WTC11 (cell line): ENCODE results near the gene IGFN1. TPM values are rescaled to one million over a fixed set of nuclear protein-coding genes. Genes with fewer than 3 reads are reported as not detected.

Experiments
- ATAC-seq: fragments of 200-7000 bp; cut with Tn5 transposase; 2 replicates; pipeline ENCODE4 v1.10.0; 2021; ENCODE audit warnings: mild to moderate bottlenecking, moderate library complexity
- CTCF ChIA-PET: fragments of 300-600 bp; sonication (Branson Sonifier 250); formaldehyde crosslinking; loops from one replicate; lab custom pipeline; 2021; ENCODE audit warnings: antibody characterized with exemption; lab: Charles Lee
- POLR2A ChIA-PET: fragments of 350-600 bp; sonication (Branson Sonifier 250); formaldehyde crosslinking; loops from one replicate; lab custom pipeline; 2021; ENCODE audit warnings: antibody characterized with exemption; lab: Charles Lee
- DNase-seq: peaks from one replicate; pipeline ENCODE4 v3.0.0; 2021; ENCODE audit warnings: low spot score
- H3K27ac Mint-ChIP-seq: 2 replicates; pipeline ENCODE4 v1.8.0; 2021; ENCODE audit warnings: mixed read lengths
- H3K27me3 Mint-ChIP-seq: 2 replicates; pipeline ENCODE4 v1.8.0; 2021; ENCODE audit warnings: low read depth, mild to moderate bottlenecking, moderate library complexity, mixed read lengths
- H3K36me3 Mint-ChIP-seq: 2 replicates; pipeline ENCODE4 v1.8.0; 2021; ENCODE audit warnings: mixed read lengths
- H3K4me1 Mint-ChIP-seq: 2 replicates; pipeline ENCODE4 v1.8.0; 2022; ENCODE audit warnings: mixed read lengths
- H3K4me3 Mint-ChIP-seq: 2 replicates; pipeline ENCODE4 v1.8.0; 2021; ENCODE audit warnings: mild to moderate bottlenecking, moderate library complexity, mixed read lengths
- H3K9me3 Mint-ChIP-seq: 2 replicates; pipeline ENCODE4 v1.8.0; 2021; ENCODE audit warnings: mixed read lengths
- ATF3 ChIP-seq: sonication (generic); formaldehyde crosslinking; conservative IDR thresholded peaks from 2 replicates; pipeline ENCODE4 v1.8.1; 2022; ENCODE audit warnings: mild to moderate bottlenecking, missing genetic modification reagents
- CREM ChIP-seq: sonication (generic); formaldehyde crosslinking; IDR thresholded peaks from 2 replicates; pipeline ENCODE4 v1.8.1; 2022; ENCODE audit warnings: mild to moderate bottlenecking, missing genetic modification reagents, moderate library complexity
- ETV6 ChIP-seq: sonication (generic); formaldehyde crosslinking; IDR thresholded peaks from 2 replicates; pipeline ENCODE4 v1.8.1; 2022; ENCODE audit warnings: mild to moderate bottlenecking, missing genetic modification reagents
- GRHL2 ChIP-seq: fragments of 250-450 bp; sonication (Bioruptor Pico); IDR thresholded peaks from 2 replicates; pipeline ENCODE4 v1.8.0; 2022; ENCODE audit warnings: mild to moderate bottlenecking, moderate library complexity; ENCODE audit not compliant: insufficient replicate concordance, severe bottlenecking
- GTF2I ChIP-seq: fragments of 250-450 bp; sonication (Bioruptor Pico); conservative IDR thresholded peaks from 2 replicates; pipeline ENCODE4 v1.4.0; 2021; ENCODE audit warnings: mild to moderate bottlenecking
- MYBL2 ChIP-seq: sonication (generic); formaldehyde crosslinking; IDR thresholded peaks from 2 replicates; pipeline ENCODE4 v1.8.1; 2023; ENCODE audit warnings: mild to moderate bottlenecking, moderate library complexity, missing genetic modification reagents
- NFE2L1 ChIP-seq: sonication (generic); formaldehyde crosslinking; IDR thresholded peaks from 2 replicates; pipeline ENCODE4 v1.8.1; 2023; ENCODE audit warnings: missing genetic modification reagents
- NR2C2 ChIP-seq: sonication (generic); formaldehyde crosslinking; IDR thresholded peaks from 2 replicates; pipeline ENCODE4 v1.8.0; 2022; ENCODE audit warnings: mild to moderate bottlenecking, missing genetic modification reagents
- RORB ChIP-seq: fragments of 250-450 bp; sonication (Bioruptor Pico); IDR thresholded peaks from 2 replicates; pipeline ENCODE4 v1.9.0; 2021; ENCODE audit warnings: mild to moderate bottlenecking
- SMAD4 ChIP-seq: sonication (generic); formaldehyde crosslinking; IDR thresholded peaks from 2 replicates; pipeline ENCODE4 v1.8.0; 2022; ENCODE audit warnings: mild to moderate bottlenecking, missing genetic modification reagents
- SOX15 ChIP-seq: fragments of 250-450 bp; sonication (Bioruptor Pico); IDR thresholded peaks from 2 replicates; pipeline ENCODE4 v1.9.0; 2021; ENCODE audit warnings: mild to moderate bottlenecking
- ZBTB43 ChIP-seq: sonication (generic); formaldehyde crosslinking; IDR thresholded peaks from 2 replicates; pipeline ENCODE4 v1.8.1; 2023; ENCODE audit warnings: mild to moderate bottlenecking, missing genetic modification reagents
- ZNF232 ChIP-seq: sonication (generic); formaldehyde crosslinking; IDR thresholded peaks from 2 replicates; pipeline ENCODE4 v1.8.0; 2022; ENCODE audit warnings: mild to moderate bottlenecking, missing genetic modification reagents
- ZNF425 ChIP-seq: fragments of 250-450 bp; sonication (Bioruptor Pico); conservative IDR thresholded peaks from 2 replicates; pipeline ENCODE4 v1.9.0; 2021; ENCODE audit warnings: mild to moderate bottlenecking
- ZNF671 ChIP-seq: fragments of 250-450 bp; sonication (Bioruptor Pico); IDR thresholded peaks from 2 replicates; pipeline ENCODE4 v1.8.0; 2021; ENCODE audit warnings: mild to moderate bottlenecking
- total RNA-seq: library from RNA; stranded (reverse); gene quantifications from 3 replicates; pipeline ENCODE4 v1.2.3, GENCODE V29; 2021
- TF ChIP-seq, protein P1 (sequence below): fragments of 250-450 bp; sonication (Bioruptor Pico); IDR thresholded peaks from 2 replicates; pipeline ENCODE4 v1.9.0; 2021; ENCODE audit warnings: mild to moderate bottlenecking
- TF ChIP-seq, protein P2 (sequence below): sonication (generic); formaldehyde crosslinking; IDR thresholded peaks from 2 replicates; pipeline ENCODE4 v1.8.0; 2023; ENCODE audit warnings: missing genetic modification reagents, mild to moderate bottlenecking, borderline replicate concordance
- TF ChIP-seq, protein P3 (sequence below): sonication (generic); formaldehyde crosslinking; IDR thresholded peaks from 2 replicates; pipeline ENCODE4 v1.8.0; 2023; ENCODE audit warnings: missing genetic modification reagents

IGFN1 gene
- total RNA-seq, 1 experiment from 2014 or later, result 0.11 TPM

- H3K36me3 Mint-ChIP-seq, result no peaks in the 10 kb centered on the region
- 0 out of 2 replicates have a peak, but pooled peaks cover 1% of the 10 kb centered on the region for H3K4me1 Mint-ChIP-seq
- no peaks in the 10 kb centered on the region for H3K27me3 Mint-ChIP-seq
- CTCF ChIA-PET, result interaction anchor here (0.7 to 2.4 kb wide), 3 partner anchors 7 to 94 kb away, joined by 4 to 9 read pairs (median 5); no protein-coding TSS in a partner anchor
- POLR2A ChIA-PET, result no interaction called here
- DNase-seq (no peak), ATAC-seq (no peak)
- no peak overlapping the region for H3K27ac Mint-ChIP-seq
- no peak for TF ChIP-seq GTF2I (CRISPR knock-in tag)
- H3K9me3 Mint-ChIP-seq, result no peaks in the 10 kb centered on the region
- H3K4me3 Mint-ChIP-seq, result no peak overlapping the region
Observed at GRCh38 chr1:201267481-201268229, 77.0 kb downstream of the IGFN1 start.

DNA sequence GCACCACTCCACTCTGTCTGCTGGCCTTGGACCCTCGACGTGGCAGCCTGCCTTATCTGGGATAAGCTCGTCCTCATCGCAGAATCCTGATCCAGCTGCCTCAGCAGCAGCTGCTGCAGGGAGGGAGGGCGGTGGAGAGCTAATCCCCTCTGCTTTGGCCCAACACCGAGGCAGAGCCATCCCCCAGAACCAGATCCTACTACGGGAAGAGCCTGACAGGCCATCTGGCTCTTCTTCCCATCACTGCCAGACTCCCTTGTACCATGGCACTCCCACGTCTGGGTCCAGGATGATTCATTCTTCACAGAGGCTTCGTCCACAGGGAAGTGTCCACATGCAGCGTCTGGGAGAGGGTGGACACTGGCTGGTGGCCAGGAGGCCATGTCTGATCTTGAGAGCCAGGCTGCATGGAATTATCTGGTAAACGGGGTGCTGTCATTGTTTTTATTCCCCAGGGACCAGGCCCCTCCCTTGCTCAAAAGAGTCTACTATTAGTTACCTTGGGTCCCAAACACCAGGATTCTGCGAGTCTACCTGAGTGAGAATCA is 78.1 kb downstream of the IGFN1 start:
- H3K36me3 Mint-ChIP-seq, result no peaks in the 10 kb centered on the region
- TF ChIP-seq, protein P1, sequence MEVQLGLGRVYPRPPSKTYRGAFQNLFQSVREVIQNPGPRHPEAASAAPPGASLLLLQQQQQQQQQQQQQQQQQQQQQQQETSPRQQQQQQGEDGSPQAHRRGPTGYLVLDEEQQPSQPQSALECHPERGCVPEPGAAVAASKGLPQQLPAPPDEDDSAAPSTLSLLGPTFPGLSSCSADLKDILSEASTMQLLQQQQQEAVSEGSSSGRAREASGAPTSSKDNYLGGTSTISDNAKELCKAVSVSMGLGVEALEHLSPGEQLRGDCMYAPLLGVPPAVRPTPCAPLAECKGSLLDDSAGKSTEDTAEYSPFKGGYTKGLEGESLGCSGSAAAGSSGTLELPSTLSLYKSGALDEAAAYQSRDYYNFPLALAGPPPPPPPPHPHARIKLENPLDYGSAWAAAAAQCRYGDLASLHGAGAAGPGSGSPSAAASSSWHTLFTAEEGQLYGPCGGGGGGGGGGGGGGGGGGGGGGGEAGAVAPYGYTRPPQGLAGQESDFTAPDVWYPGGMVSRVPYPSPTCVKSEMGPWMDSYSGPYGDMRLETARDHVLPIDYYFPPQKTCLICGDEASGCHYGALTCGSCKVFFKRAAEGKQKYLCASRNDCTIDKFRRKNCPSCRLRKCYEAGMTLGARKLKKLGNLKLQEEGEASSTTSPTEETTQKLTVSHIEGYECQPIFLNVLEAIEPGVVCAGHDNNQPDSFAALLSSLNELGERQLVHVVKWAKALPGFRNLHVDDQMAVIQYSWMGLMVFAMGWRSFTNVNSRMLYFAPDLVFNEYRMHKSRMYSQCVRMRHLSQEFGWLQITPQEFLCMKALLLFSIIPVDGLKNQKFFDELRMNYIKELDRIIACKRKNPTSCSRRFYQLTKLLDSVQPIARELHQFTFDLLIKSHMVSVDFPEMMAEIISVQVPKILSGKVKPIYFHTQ (CRISPR knock-in tag), result no peak
- TF ChIP-seq ATF3 (CRISPR knock-in tag), result no peak
- TF ChIP-seq NFE2L1, result no peak
- no peak for TF ChIP-seq SOX15 (CRISPR knock-in tag)
- no peak for TF ChIP-seq ZNF425 (CRISPR knock-in tag)
- no peak for TF ChIP-seq NR2C2 (CRISPR knock-in tag)
- TF ChIP-seq, protein P2, sequence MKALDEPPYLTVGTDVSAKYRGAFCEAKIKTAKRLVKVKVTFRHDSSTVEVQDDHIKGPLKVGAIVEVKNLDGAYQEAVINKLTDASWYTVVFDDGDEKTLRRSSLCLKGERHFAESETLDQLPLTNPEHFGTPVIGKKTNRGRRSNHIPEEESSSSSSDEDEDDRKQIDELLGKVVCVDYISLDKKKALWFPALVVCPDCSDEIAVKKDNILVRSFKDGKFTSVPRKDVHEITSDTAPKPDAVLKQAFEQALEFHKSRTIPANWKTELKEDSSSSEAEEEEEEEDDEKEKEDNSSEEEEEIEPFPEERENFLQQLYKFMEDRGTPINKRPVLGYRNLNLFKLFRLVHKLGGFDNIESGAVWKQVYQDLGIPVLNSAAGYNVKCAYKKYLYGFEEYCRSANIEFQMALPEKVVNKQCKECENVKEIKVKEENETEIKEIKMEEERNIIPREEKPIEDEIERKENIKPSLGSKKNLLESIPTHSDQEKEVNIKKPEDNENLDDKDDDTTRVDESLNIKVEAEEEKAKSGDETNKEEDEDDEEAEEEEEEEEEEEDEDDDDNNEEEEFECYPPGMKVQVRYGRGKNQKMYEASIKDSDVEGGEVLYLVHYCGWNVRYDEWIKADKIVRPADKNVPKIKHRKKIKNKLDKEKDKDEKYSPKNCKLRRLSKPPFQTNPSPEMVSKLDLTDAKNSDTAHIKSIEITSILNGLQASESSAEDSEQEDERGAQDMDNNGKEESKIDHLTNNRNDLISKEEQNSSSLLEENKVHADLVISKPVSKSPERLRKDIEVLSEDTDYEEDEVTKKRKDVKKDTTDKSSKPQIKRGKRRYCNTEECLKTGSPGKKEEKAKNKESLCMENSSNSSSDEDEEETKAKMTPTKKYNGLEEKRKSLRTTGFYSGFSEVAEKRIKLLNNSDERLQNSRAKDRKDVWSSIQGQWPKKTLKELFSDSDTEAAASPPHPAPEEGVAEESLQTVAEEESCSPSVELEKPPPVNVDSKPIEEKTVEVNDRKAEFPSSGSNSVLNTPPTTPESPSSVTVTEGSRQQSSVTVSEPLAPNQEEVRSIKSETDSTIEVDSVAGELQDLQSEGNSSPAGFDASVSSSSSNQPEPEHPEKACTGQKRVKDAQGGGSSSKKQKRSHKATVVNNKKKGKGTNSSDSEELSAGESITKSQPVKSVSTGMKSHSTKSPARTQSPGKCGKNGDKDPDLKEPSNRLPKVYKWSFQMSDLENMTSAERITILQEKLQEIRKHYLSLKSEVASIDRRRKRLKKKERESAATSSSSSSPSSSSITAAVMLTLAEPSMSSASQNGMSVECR (CRISPR knock-in tag), result no peak
- no peak for TF ChIP-seq ZNF671 (CRISPR knock-in tag)
- TF ChIP-seq SMAD4 (CRISPR knock-in tag), result no peak
- CTCF ChIA-PET, result interaction anchor here (0.7 to 2.4 kb wide), 3 partner anchors 8 to 93 kb away, joined by 4 to 9 read pairs (median 5); no protein-coding TSS in a partner anchor
- 0 out of 2 replicates have a peak, but pooled peaks cover 4% of the 10 kb centered on the region for H3K4me1 Mint-ChIP-seq
- ATAC-seq (no peak), DNase-seq (no peak)
- no peaks in the 10 kb centered on the region for H3K27me3 Mint-ChIP-seq
- H3K4me3 Mint-ChIP-seq, result no peak overlapping the region
- POLR2A ChIA-PET, result no interaction called here
- H3K27ac Mint-ChIP-seq, result no peak overlapping the region
- no peaks in the 10 kb centered on the region for H3K9me3 Mint-ChIP-seq

- ATAC-seq (no peak), DNase-seq (no peak)
- Mint-ChIP-seq H3K27ac (no peak overlapping the region), H3K27me3 (no peaks in the 10 kb centered on the region), H3K9me3 (no peaks in the 10 kb centered on the region), H3K36me3 (no peaks in the 10 kb centered on the region), H3K4me1 (0 out of 2 replicates have a peak, but pooled peaks cover 4% of the 10 kb centered on the region), H3K4me3 (no peak overlapping the region)
- ChIA-PET CTCF (interaction anchor here (0.8 to 2.4 kb wide), 2 partner anchors 79 to 92 kb away, joined by 3 to 9 read pairs; no protein-coding TSS in a partner anchor), POLR2A (no interaction called here)
- no peak for TF ChIP-seq RORB
- TF ChIP-seq MYBL2 (CRISPR knock-in tag), result no peak
- TF ChIP-seq NFE2L1, result no peak
- TF ChIP-seq, protein P3, sequence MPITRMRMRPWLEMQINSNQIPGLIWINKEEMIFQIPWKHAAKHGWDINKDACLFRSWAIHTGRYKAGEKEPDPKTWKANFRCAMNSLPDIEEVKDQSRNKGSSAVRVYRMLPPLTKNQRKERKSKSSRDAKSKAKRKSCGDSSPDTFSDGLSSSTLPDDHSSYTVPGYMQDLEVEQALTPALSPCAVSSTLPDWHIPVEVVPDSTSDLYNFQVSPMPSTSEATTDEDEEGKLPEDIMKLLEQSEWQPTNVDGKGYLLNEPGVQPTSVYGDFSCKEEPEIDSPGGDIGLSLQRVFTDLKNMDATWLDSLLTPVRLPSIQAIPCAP, result no peak
- no peak for TF ChIP-seq GRHL2 (CRISPR knock-in tag)
- TF ChIP-seq SOX15 (CRISPR knock-in tag), result no peak
- no peak for TF ChIP-seq GTF2I (CRISPR knock-in tag)
- TF ChIP-seq SMAD4 (CRISPR knock-in tag), result no peak
- no peak for TF ChIP-seq ETV6 (CRISPR knock-in tag)
- no peak for TF ChIP-seq ZBTB43 (CRISPR knock-in tag)
- no peak for TF ChIP-seq CREM (CRISPR knock-in tag)
- no peak for TF ChIP-seq ZNF232 (CRISPR knock-in tag)
Observed at GRCh38 chr1:201269281-201269680, 78.7 kb downstream of the IGFN1 start.
